HPDE6-E6E7 (cell line): ENCODE results near the gene SAT1.
A peak's percentile ranks its signal among the peaks of the same experiment; 100 is the strongest.
"Not testable (repeated sequence)": the region's sequence is repeated elsewhere in the genome, so short reads cannot be mapped to it uniquely, and the experiment has no call there.

Experiments
- DNase-seq: peaks from one replicate; pipeline ENCODE4 v3.0.0; 2011; ENCODE audit warnings: missing footprints; ENCODE audit errors: extremely low spot score

Gene SAT1

DNA sequence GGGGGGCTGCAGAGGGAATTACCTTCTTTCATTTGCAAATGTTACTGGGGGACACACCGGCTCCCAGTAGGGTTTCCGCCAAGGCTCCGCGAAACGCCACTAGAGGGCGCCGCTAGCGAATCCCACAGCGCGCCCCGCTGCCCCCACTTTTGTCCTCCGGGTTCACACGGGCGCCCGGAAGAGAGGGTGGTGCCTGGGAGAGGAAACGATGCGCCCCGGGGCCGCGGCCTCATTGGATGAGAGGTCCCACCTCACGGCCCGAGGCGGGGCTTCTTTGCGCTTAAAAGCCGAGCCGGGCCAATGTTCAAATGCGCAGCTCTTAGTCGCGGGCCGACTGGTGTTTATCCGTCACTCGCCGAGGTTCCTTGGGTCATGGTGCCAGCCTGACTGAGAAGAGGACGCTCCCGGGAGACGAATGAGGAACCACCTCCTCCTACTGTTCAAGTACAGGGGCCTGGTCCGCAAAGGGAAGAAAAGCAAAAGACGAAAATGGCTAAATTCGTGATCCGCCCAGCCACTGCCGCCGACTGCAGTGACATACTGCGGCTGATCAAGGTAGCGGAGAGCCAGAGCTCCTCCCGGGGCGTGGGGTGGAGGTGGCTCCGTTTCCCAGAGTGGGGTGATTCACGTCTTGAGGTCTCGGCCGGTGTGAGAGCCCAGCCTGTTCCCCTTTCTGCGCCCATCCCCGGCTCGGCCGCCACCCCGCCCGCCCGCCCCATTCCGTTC lies at the start of gene SAT1:
TSS of gene SAT1 (plus strand) at position 311 of the 726 bp plus-strand sequence. CDS start at position 490, 179 bp downstream.
- peak; percentile 33 for DNase-seq

DNA sequence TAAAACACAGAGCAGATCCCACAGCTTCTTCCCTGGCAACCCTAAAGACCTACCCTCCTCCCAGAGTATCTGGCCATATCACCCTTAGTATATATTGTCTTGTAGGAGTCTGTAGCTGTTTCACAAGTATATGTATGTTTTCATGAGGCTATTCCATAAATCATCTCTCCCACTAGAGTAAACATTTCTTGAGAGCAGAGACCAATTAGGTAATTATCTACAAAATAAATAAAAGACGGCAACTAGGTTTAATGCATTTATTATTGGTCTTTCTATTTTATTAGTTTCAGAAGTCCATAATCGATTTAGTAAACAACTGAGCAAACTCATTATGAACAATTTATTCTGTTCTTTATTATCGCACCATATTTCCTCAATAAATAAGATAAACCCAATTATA lies 46.9 kb upstream of the SAT1 start:
- no peak for DNase-seq

DNA sequence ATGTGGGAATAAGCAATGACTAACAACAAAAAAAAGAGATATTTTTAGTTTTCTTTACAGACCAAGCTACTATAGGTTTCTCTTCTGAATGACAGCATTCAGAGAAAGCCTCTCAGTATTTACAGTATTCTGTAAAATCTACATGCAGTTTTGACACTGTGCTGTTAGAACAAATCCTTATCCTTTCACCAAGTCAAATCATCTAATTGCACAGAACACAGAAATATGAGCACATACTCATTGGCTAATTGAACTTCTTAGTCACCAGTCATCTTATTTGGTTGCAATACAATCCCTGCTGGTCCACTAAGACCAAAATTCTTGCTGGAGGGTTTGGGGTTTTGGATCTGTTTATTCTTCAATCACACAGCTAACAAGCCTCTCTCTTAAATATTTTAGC lies 45.6 kb upstream of the SAT1 start:
- DNase-seq, result no peak

DNA sequence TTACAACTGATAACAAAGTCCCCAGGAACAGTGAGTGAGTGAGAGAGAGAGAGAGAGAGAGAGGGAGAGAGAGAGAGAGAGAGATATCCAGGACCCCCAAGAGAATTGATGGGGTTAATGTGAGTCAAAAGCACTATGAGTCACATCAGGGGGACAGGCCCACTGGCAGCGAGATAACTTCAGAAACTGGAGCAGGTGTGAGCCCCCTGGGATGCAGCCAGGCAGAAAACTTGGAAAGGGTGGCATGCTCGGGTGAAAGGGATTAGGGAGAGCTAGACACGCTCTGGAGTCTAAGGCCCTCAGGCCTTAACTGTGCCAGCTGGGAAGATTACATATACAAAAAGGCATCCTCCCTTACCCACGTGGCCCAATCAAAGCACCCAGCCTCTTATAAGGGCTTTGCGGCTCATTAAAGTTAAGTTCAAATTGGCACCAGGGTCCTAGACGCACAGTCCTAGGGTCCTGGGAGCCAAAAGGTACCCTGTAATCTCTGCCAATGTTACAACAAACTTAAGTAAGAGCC lies 40.7 kb upstream of the SAT1 start:
- peak; percentile 47 for DNase-seq

DNA sequence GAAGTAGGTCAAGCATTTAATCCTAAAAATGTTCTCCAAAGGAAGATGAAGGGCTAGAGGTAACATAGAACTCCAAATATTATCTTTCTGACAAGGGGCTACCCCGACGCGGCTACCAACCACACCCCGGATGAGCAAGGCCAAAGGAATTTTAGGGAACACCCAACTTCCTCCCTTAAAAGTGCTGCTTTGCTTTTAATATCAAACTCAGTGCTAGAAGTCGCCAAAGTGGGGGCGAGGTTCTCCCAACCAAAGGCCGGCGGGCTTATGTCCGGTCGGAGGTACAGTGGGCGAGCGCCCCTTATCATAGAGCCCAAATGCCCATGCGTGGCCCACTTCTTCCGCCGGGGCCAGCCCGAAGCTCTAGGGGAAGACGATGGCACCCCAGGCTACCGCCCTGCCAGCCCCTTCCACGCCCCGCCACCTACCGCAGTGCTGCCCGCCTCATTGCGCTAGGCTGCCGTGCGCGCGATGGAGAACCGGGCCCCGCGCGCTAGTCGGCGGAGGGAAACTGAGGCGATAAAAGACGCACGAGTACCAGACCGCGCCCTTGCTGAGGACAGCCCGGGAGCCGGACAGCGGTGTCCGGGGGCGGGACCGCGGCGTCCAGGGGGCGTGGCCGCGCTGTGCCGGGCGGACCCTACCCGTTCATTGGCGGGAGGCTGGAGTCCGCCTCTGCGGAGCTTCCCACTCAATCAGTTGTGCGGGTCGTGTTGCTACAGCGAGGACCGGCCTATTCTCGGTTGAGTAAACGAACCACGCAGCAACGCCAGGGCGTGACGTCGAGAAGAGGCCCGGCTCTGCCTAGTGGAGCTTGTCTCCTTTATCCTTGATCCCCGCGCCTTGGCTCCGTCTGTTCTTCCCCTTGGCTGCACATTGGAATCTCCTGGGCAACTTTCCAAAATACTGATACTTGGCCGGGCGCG lies 40.0 kb upstream of the SAT1 start, which contains the start of gene ACOT9:
TSS of gene ACOT9 (minus strand) at position 580 of the 926 bp plus-strand sequence. CDS start at position 448, 132 bp downstream.
- peak; percentile 76 for DNase-seq

DNA sequence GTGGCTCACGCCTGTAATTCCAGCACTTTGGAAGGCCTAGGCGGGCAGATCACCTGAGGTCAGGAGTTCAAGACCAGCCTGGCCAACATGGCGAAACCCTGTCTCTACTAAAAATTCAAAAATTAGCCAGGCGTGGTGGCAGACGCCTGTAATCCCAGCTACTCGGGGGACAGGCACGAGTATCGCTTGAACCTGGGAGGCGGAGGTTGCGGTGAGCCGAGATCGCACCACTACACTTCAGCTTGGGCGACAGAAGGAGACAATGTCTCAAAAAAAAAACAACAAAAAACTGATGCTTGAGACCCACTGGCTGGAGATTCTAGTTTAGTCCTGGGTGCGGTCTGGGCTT lies 39.4 kb upstream of the SAT1 start:
- not testable (repeated sequence) for DNase-seq

DNA sequence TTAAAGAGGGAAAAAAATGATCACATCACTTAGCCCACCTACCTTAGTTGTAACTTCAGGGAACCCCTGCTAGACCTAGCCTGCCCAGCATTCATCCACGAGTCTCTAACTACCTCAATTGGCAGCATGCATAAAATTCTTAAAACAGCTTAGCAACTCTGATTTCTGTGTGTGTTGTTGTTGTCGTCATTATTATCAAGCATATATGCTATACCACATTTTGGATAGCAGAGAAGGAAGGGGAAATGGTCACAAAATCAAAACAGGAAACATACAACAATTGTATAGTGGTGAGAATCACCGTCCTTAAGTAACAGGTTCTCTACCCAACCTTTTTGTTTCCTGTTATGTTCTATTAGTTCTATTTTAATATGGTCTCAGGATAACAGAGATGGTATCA lies 37.2 kb upstream of the SAT1 start:
- DNase-seq, result no peak

DNA sequence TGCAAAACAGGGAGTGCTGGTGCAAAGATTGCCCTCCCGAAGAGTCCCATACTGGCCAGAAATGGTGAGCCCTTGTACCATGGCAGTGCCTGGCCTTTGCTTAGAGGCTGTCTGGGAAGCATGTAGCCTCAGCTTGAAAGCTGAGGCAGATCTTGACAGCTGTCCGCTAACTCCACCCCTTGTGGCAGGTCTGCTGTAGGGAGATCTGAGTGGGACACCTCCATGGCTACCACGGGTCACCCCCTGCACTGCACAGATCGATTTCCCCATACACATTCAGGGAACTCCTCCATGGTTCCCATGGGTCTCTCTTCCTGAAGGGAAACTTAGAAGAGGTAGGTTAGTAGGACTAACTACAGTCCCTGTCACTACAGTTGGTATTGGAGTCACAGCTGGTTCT lies 33.8 kb upstream of the SAT1 start:
- DNase-seq, result no peak

DNA sequence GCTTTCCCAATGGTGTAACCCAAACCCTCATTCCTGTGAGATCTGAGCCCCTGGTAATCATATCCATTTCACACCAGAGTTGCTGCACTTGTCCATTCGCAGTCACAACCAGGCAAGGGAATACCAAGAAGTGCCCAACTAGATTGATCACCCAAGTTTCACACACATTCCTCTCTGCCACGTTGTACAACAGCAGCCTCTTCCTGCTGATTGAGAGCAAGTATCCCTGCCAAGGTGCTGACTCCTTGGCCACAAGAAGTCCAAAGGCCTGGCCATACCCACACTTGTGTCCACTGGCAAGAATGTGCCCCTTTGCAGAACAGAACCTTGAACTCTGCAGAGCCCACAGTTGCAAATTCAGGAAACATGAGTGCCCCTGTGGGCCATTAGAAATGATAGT lies 33.4 kb upstream of the SAT1 start:
- DNase-seq, result no peak

DNA sequence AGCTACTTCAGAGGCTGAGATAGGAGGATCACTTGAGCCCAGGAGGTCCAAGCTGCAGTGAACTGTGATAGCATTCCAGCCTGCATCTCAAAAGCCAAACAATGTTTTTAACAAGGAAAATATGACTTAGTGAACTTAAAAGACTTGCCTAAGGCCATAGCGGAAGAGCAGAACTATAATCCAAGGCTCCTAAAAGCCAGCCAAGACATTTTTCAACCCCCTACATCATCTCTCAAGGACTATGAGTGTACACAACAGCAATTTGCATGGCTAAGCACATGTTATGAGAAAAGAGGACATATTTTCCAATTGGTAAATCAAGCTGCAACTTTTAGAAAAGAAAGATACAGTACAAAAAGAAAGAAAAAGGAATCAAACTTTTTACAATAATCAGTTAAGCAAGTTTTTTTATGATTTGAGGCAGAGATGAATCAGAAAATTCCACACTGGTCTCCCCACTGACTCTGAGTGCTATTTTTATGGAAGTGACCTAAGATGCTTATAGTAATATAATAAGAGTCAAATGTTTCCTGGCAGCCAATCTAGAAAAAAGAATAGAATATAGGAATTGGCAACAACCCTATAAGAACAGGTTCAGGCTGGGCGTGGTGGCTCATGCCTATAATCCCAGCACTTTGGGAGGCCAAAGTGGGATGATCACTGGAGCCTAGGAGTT lies 30.1 kb upstream of the SAT1 start:
- DNase-seq, result no peak

DNA sequence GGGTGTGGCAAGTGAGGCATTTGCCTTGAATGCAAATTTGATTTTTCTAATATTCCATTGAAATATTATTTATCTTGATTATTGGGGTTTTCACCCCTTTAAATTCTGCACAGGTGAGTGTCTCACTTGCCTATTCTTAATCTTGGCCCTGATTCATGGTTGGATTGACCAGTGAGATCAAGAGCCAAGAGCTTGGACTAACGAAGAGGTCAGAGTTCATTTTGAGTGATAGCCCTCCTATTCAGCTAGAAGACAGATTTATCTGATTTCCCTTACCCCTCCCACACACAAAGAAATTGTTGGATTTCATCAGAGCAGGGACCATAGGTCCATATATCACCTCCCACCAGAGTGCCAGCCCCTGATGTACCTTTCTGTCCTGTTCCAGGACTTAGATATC lies 28.3 kb upstream of the SAT1 start:
- no peak for DNase-seq

DNA sequence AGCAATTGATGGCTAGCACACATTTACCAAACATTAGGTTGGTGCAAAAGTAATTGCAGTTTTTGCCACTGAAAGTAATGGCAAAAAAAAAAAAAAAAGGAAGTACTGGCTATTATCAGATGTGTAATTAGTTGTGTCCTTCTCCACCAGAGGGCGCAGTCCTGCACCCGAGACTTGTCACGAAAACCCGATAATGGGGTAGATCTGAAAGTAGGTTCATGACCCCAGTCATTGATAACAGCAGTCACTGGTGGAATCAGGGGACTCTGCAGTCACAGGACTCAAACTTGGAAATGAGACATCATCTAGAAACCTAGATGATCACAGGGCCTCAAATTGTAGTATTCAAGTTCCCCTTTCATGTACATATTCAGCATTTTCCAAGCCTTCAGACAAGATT lies 26.8 kb upstream of the SAT1 start:
- DNase-seq, result peak; percentile 25

DNA sequence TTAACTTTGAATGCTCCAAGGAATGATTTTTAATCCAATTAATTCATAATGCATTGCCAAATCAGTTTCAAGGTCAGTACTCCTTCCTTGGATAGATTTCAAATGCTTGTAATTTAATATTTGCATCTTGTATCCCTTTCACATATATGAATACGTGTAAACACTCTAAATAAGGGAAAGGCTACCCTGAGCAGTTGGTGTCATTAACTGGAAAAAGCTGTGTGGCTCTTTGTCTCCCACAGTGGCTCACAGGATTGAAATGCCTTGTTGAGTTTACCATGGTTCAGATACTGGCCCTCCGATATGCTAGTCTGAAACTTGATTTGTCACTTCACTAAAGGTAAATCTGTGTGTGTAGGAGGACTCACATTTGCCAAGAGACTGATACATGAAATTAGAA lies 23.2 kb upstream of the SAT1 start:
- DNase-seq, result no peak

DNA sequence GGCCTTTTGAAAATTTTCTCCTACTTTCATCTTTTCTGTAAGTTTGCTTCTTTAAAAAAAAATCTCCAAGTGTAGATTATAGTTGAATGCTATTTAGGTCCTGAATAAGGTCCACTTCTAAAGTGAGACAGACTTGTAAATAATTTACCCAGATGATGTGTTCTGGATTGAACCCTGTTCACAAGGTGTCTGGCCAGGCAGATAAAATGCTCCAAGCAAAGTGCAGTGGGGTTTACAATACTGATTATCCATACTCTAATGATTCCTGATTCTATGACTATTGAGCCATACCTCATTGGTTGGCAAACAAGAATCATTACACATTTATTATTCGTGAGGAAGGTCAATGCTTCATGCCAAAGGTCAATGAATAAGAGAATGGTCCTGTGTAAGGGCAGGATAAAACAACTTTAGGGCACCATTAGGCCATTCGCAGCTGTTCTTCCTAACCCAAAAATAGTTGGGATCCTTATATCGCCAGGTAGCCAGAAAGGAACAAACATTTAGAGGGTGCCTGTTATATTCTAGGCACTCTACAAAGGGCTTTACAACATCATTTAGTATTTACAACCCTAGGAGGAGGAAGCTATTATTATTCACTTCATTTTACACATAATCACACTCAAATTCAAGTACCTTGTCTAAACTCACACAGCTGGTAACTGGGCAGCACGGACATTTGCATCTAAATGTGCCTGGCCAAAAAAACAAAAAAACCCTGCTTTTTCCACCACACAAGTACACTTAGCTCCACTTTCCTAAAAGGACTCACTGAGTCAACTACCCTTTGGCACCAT lies 18.6 kb upstream of the SAT1 start:
- no peak for DNase-seq

DNA sequence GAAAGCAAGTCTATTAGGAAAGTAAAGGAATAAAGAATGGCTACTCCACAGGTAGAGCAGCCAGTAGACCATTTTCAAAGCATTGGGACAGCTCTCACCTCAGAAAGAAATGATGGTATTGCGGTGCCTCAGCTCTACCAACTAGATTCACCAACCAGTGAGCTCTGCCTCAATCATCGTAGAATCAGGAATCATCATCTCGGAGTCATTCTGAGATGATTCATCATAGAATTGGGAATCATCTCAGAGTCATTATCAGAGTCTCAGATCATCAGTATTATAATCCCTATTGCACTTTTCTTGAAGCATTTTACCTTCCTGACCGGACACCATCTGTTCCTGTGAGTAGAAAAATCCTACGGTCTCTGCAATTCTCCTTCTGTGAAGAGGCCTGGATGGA lies 17.5 kb upstream of the SAT1 start:
- peak; percentile 28 for DNase-seq

DNA sequence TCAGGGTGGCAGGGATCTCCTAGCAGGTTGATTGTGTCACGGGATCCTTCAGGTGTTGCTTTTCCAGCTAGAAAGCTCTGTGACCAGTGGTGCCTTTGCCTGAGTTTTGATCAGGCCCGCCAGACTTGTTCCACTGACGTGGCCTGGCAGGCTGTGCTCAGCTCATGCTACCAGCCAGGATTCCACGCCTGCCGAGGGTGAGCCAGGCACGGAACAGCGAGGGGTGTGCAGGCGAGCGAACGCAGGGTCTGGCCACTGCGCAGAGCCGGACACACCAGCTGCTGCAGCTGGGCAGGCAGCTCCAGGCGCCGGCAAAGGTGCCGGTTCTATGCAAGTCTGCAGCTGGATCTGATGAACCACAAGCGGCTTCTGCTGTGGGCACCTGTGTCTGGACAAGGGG lies 17.1 kb upstream of the SAT1 start:
- DNase-seq, result no peak

DNA sequence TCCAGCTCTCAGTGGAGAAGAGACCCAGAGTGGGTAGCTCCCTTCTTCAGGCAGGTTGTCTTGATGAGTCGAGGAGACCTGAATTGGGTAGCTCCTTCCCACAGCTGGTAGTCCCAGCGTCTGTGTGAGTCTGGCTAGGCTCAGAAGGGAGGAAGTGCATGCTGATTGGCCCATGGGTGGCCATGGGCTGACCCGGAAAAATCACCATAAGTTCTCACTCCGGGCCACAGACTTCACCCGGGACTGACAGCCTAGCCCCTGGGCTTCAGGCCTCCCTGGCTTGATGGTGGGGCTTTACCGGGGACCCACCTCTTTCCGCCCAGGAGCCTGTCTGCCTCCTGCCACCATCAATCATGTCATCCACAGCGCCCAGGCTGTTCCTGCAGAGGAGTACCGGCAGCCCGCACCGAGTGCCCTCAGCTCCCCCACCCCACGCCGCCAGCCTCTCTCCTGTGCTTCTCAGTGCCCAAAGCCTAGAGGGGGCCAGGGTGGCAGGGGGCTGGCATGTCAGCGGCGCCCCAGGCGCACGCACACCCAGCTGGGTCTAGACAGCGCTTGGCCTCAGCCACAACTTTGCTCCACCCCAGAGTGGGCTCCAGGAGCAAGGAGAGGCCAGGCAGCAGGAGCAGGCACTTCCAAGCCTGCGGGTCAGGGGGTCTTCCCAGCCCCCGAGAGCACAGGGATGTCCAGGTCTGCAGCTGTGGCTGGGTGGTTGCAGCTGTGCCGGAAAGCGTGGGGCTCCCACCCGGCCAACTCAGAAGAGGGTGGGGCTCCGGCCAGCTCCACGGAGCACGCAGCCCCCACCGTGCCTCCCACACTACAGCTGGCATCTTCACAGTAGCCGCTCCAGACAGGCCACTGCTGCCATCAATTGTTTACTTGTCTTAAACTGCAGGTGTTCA lies 16.1 kb upstream of the SAT1 start:
- no peak for DNase-seq

DNA sequence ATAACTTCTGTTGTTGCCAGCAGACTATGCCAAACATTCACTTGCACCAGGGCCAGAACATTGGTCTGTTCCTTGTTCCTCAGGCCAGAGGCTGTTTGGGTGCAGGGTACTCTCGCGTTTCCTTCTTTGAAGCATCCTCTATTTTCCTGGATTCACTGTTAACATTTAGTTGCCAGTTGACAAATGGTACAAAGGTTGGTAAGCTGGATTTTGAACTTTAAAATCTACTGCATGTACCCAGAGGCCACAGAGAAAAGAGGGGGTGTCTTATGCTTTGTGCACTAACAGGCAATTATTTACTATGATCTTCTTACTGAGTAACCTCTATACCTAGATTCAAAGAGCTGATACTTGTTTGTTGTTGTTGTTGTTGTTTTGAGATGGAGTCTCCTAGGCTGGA lies 12.8 kb upstream of the SAT1 start:
- DNase-seq, result no peak

DNA sequence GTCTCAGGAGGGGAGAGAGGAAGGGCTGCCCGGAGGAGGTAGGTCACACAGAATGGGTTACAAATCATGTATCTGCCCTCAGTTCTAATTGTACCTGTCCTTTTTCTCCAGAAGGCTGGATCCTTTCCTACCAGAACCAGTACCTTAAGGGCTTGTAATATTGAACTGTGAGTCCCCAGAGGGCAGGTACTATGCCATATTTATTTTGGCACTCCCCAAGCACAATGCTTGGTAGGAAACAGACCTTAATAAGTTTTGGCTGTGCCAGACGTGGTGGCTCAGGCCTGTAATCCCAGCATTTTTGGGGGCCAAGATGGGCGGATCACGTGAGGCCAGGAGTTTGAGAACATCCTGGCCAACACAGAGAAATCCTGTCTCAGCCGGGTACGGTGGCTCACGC lies 11.9 kb upstream of the SAT1 start:
- not testable (repeated sequence) for DNase-seq

DNA sequence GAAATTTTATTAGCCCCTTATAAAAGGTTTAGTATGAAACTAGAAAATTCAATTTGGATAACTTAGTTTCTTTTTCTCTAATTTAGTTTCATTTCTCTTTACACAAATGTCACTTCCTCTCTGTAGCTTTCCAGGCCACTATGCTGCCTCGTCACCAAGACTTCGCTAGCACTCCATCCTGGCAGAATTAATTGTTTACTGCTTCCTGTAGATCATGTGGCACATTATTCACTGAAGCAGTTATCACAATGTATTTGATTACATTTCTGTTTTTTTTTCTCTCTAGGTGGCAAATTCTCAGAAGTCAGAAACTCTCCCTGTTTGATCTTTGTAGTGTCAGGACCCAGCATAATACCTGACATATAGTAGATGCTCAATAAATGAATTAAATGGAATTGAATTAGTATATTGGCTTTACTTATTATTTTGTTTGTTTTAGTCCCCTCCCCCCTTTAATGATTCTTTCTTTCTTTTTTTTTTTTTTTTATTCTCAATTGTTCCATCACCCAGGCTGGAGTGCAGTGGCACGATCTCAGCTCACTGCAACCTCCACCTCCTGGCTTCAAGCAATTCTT lies 9.3 kb upstream of the SAT1 start:
- DNase-seq, result no peak
